H1 (cell line): ENCODE measurements around the gene CFAP100.

Source experiments
- CBX8 ChIP-seq: fragments of 300-800, 300-1000 bp; sonication (generic); IDR thresholded peaks from 2 replicates; pipeline ENCODE4 v1.7.1; 2016; ENCODE audit warnings: low read depth, low read length, borderline replicate concordance
- CTCF ChIP-seq, 3 experiments: IDR thresholded peaks; 1 replicate in 2 of 3; 2 replicates in 1 of 3; pipeline versions ENCODE4 v1.5.1 to v1.6.1; 2011; ENCODE audit warnings: low read length in 3 of 3, mild to moderate bottlenecking in 3 of 3, inconsistent platforms in 2 of 3, low read depth in 1 of 3, moderate library complexity in 1 of 3; ENCODE audit not compliant: insufficient read depth in 1 of 3; ENCODE audit errors: control extremely low read depth in 1 of 3
- GTF2F1 ChIP-seq: IDR thresholded peaks from 2 replicates; pipeline ENCODE4 v1.6.1; 2012; ENCODE audit warnings: low read depth, low read length, improper control_type of control experiment, borderline replicate concordance
- MAFK ChIP-seq: IDR thresholded peaks from 2 replicates; pipeline ENCODE4 v1.6.1; 2012; ENCODE audit warnings: low read depth, mild to moderate bottlenecking, improper control_type of control experiment, low read length
- MAX ChIP-seq: IDR thresholded peaks from 2 replicates; pipeline ENCODE4 v1.6.1; 2012; ENCODE audit warnings: inconsistent platforms

DNA sequence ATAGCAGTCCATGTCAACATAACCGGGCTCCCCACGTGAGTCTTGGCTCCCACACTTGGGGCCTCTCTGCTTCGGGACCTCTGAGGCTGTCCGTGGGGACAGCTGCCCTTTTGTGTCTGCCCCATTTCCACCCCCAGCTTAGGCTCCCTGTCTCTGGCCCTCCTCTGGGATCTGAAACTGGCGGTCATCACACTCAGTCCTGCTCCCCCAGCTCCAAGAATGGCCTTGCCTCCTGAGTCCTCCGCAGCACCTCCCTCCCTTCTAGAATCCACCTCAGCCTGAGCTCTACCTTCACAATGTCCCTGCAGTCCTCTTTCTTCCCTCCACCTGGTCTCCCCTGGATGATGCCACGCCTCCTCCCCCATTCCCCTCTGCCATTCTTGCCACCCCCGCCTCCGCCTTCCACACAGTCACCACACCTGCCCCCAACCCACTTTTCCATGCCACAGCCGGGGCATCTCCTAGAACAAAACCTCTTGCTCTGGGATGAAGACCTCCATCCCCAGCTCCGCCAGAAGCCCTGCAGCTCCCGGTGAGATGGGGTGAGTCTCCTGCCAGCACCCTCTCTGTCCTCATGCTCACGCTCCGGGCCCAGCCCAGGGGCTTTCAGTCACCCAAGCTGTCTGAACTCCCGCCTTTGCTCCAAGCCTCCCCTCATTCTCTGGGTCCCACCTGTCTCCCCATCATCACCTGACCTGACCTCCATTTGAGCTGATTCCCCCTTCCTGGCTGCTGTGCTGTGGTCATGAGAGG lies 88.0 kb downstream of the CFAP100 start:
- TF ChIP-seq MAFK (no peak), CBX8 (no peak), MAX (no peak), CTCF (IDR thresholded peaks at IDR 0.05; ENCODE audit: control extremely low read depth in 1 of 3, insufficient read depth in 1 of 3, low read depth in 1 of 3, low read length in 3 of 3) (no peak), GTF2F1 (no peak)
